GM15510 (cell line): ENCODE measurements around the gene SPEN.

Source experiments
- POLR2A ChIP-seq: IDR thresholded peaks from 3 replicates; pipeline ENCODE4 v1.6.1; 2011; ENCODE audit warnings: borderline replicate concordance; ENCODE audit not compliant: insufficient read length; ENCODE audit errors: extremely low read depth

Gene SPEN

DNA sequence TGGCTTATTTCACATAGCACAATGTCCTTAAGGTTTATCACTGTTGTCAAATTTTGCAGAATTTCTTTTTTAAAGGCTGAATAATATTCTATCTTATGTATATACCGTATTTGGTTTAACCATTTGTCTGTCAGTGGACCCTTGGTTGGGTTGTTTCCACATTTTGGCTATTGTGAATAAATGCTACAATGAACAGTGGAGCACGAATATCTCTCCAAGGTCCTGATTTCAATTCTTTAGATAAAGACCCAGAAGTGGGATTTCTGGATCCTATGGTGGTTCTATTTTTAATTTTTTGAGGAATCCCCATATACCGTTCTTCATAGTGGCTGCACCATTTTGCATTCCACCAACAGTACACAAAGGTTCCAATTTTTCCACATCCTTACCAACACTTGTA, 134.2 kb downstream of the SPEN start:
- no peak for TF ChIP-seq POLR2A

DNA sequence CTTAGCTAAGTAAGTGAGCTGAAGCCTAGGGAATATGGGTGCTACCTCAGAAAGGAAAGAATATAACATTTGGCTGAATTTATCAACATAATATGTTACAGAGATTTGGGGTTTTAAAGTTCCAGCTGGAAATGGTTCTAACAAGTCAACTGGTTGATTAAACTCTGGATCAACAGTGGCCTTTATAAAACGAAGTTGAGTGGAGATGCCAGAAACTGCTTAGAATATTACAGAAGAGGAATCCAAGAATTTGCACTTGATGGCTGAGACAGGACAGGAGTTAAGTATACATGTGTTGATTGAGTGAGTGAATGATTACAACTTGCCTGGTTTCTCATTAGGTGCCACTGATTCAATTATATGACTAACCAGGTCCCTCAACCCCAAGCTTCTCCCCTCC, 135.8 kb downstream of the SPEN start:
- no peak for TF ChIP-seq POLR2A

DNA sequence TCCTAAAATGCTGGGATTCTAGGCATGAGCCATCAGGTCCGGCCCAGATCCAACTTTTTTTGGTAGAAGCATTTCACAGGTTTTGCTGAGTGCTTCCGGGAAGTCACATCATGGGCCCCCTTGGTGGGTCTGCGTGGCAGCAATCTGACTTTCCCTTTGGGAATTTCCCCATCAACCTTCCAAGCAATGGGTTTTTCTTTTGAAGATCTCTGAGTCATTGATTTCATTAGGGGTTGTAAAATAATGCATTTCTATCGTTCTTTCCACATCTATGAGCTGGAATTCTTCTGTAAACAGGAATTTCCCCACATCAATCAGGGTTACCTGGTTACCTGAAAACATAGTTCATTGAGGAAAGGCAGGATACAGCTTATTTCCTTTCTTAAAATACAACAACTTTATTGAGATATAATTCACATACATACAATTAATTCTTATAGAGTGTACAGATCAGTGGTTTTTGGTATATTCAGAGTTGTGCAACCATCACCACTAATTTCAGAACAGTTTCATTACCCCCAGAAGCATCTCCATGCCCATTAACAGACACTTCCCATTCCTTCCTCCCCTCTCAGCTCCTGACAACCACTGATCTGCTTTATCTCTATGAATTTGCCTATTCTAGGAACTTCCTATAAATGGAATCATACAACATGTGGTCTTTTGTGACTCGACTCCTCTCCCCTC, 138.2 kb downstream of the SPEN start:
- no peak for TF ChIP-seq POLR2A

DNA sequence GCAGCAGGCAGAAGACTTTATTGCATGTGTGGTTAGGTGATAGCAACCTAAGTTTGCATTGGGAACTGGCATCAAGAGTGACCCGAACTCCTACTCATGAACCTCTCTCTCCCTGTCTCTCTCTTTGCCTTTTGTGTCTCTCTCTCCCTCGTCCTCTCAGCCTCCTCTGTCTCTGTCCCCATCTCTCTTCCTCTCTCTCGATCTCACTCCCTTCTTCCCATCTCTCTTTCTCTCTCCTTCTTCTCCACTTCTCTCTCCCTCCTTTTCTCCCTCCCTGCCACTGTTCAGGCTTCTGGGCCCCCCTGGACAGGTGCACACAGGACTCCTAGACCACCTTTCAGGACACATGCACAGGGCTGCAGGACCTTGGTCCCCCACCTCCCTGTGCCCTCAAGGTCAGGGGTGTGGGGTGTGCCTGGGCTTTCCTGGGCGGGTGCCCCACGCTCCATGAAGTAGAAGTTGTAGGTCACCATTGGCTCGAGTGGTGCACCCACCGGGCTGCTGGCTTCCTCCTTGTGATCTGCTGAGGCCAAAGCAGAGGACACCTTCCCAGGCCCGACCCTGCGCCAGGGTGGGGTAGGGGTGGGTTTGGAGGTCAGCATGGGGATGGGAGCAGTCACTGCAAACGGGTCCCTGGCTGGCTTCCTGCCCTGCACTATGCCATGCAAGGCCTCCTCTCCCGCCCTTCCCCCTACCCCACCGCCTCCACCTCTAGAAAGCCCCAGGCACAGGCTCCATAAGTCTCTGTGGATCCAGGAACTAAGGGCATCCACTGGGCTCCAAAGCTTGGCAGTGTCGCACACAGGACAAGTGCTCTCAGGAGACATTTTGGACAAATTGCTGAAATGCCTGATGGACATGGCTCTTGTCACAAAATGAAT, 141.6 kb downstream of the SPEN start:
- no peak for TF ChIP-seq POLR2A

- TF ChIP-seq POLR2A = no peak
These were observed 142.3 kb downstream of the SPEN start for GRCh38 chr1:15989776-15990175.
